WTC11 (cell line): ENCODE measurements around the gene PAMR1. TPM values are rescaled to one million over a fixed set of nuclear protein-coding genes. Genes with fewer than 3 reads are reported as not detected.

ENCODE experiments used
- ATAC-seq: fragments of 200-7000 bp; cut with Tn5 transposase; 2 replicates; pipeline ENCODE4 v1.10.0; 2021; ENCODE audit warnings: mild to moderate bottlenecking, moderate library complexity
- CTCF ChIA-PET: fragments of 300-600 bp; sonication (Branson Sonifier 250); formaldehyde crosslinking; loops from one replicate; lab custom pipeline; 2021; ENCODE audit warnings: antibody characterized with exemption; lab: Charles Lee
- POLR2A ChIA-PET: fragments of 350-600 bp; sonication (Branson Sonifier 250); formaldehyde crosslinking; loops from one replicate; lab custom pipeline; 2021; ENCODE audit warnings: antibody characterized with exemption; lab: Charles Lee
- DNase-seq: peaks from one replicate; pipeline ENCODE4 v3.0.0; 2021; ENCODE audit warnings: low spot score
- H3K27ac Mint-ChIP-seq: 2 replicates; pipeline ENCODE4 v1.8.0; 2021; ENCODE audit warnings: mixed read lengths
- H3K27me3 Mint-ChIP-seq: 2 replicates; pipeline ENCODE4 v1.8.0; 2021; ENCODE audit warnings: low read depth, mild to moderate bottlenecking, moderate library complexity, mixed read lengths
- H3K36me3 Mint-ChIP-seq: 2 replicates; pipeline ENCODE4 v1.8.0; 2021; ENCODE audit warnings: mixed read lengths
- H3K4me1 Mint-ChIP-seq: 2 replicates; pipeline ENCODE4 v1.8.0; 2022; ENCODE audit warnings: mixed read lengths
- H3K4me3 Mint-ChIP-seq: 2 replicates; pipeline ENCODE4 v1.8.0; 2021; ENCODE audit warnings: mild to moderate bottlenecking, moderate library complexity, mixed read lengths
- H3K9me3 Mint-ChIP-seq: 2 replicates; pipeline ENCODE4 v1.8.0; 2021; ENCODE audit warnings: mixed read lengths
- AR ChIP-seq: fragments of 250-450 bp; sonication (Bioruptor Pico); IDR thresholded peaks from 2 replicates; pipeline ENCODE4 v1.9.0; 2021; ENCODE audit warnings: mild to moderate bottlenecking
- ATF1 ChIP-seq: sonication (generic); formaldehyde crosslinking; IDR thresholded peaks from 2 replicates; pipeline ENCODE4 v1.8.1; 2023; ENCODE audit warnings: mild to moderate bottlenecking, moderate library complexity, missing genetic modification reagents
- E2F4 ChIP-seq: sonication (generic); formaldehyde crosslinking; IDR thresholded peaks from 2 replicates; pipeline ENCODE4 v1.8.1; 2022; ENCODE audit warnings: low read depth, mild to moderate bottlenecking, moderate library complexity, missing genetic modification reagents, borderline replicate concordance
- FOXK1 ChIP-seq: sonication (generic); formaldehyde crosslinking; IDR thresholded peaks from 2 replicates; pipeline ENCODE4 v1.8.0; 2022; ENCODE audit warnings: mild to moderate bottlenecking, moderate library complexity, missing genetic modification reagents
- FOXP1 ChIP-seq: sonication (generic); formaldehyde crosslinking; IDR thresholded peaks from 2 replicates; pipeline ENCODE4 v1.8.0; 2022; ENCODE audit warnings: missing genetic modification reagents, mild to moderate bottlenecking, moderate library complexity, borderline replicate concordance
- FOXP4 ChIP-seq: sonication (generic); formaldehyde crosslinking; IDR thresholded peaks from 2 replicates; pipeline ENCODE4 v1.8.0; 2022; ENCODE audit warnings: mild to moderate bottlenecking, missing genetic modification reagents
- GRHL2 ChIP-seq: fragments of 250-450 bp; sonication (Bioruptor Pico); IDR thresholded peaks from 2 replicates; pipeline ENCODE4 v1.8.0; 2022; ENCODE audit warnings: mild to moderate bottlenecking, moderate library complexity; ENCODE audit not compliant: insufficient replicate concordance, severe bottlenecking
- JUN ChIP-seq: sonication (generic); formaldehyde crosslinking; IDR thresholded peaks from 2 replicates; pipeline ENCODE4 v1.8.0; 2023; ENCODE audit warnings: mild to moderate bottlenecking, missing genetic modification reagents
- MYBL2 ChIP-seq: sonication (generic); formaldehyde crosslinking; IDR thresholded peaks from 2 replicates; pipeline ENCODE4 v1.8.1; 2023; ENCODE audit warnings: mild to moderate bottlenecking, moderate library complexity, missing genetic modification reagents
- ZBTB21 ChIP-seq: sonication (generic); formaldehyde crosslinking; IDR thresholded peaks from 2 replicates; pipeline ENCODE4 v1.8.1; 2023; ENCODE audit warnings: mild to moderate bottlenecking, missing genetic modification reagents, borderline replicate concordance
- ZMAT4 ChIP-seq: fragments of 250-450 bp; sonication (Bioruptor Pico); IDR thresholded peaks from 2 replicates; pipeline ENCODE4 v1.9.0; 2021; ENCODE audit warnings: mild to moderate bottlenecking
- ZNF263 ChIP-seq: sonication (generic); formaldehyde crosslinking; IDR thresholded peaks from 2 replicates; pipeline ENCODE4 v1.8.1; 2022; ENCODE audit warnings: low read depth, mild to moderate bottlenecking, moderate library complexity, missing genetic modification reagents
- ZNF425 ChIP-seq: fragments of 250-450 bp; sonication (Bioruptor Pico); conservative IDR thresholded peaks from 2 replicates; pipeline ENCODE4 v1.9.0; 2021; ENCODE audit warnings: mild to moderate bottlenecking
- ZNF532 ChIP-seq: fragments of 250-450 bp; sonication (Bioruptor Pico); IDR thresholded peaks from 2 replicates; pipeline ENCODE4 v1.9.0; 2021; ENCODE audit warnings: mild to moderate bottlenecking, borderline replicate concordance
- total RNA-seq: library from RNA; stranded (reverse); gene quantifications from 3 replicates; pipeline ENCODE4 v1.2.3, GENCODE V29; 2021

The PAMR1 gene
- total RNA-seq, 1 experiment from 2014 or later, result 3.2 TPM

GRCh38 chr11:35419830-35420333 lies 105.5 kb downstream of the PAMR1 start:
- ChIA-PET CTCF (interaction anchor here (1.0 to 2.2 kb wide), 7 partner anchors 10 to 402 kb away, joined by 3 to 6 read pairs (median 3); partner anchors contain the start of gene PAMR1), POLR2A (no interaction called here)
- Mint-ChIP-seq H3K4me1 (peaks cover 21% of the 10 kb centered on the region), H3K9me3 (no peaks in the 10 kb centered on the region), H3K36me3 (no peaks in the 10 kb centered on the region), H3K4me3 (peak overlapping the region; percentile 82), H3K27ac (no peak overlapping the region), H3K27me3 (peaks cover 98% of the 10 kb centered on the region)
- TF ChIP-seq ZMAT4 (CRISPR knock-in tag) (no peak), GRHL2 (CRISPR knock-in tag) (no peak), JUN (CRISPR knock-in tag) (no peak), ZBTB21 (CRISPR knock-in tag) (no peak), MYBL2 (CRISPR knock-in tag) (no peak), FOXK1 (CRISPR knock-in tag) (no peak), ATF1 (CRISPR knock-in tag) (no peak), FOXP1 (no peak), ZNF425 (no peak), AR (CRISPR knock-in tag) (no peak), ZNF532 (CRISPR knock-in tag) (no peak), ZNF263 (CRISPR knock-in tag) (no peak), E2F4 (CRISPR knock-in tag) (no peak), FOXP4 (CRISPR knock-in tag) (no peak)
- peak; percentile 15 for DNase-seq
- ATAC-seq, result no peak; the same call in none of the 2 replicates
